ENCODE results near the gene MED22. TPM values are rescaled to one million over a fixed set of nuclear protein-coding genes. Genes with fewer than 3 reads are reported as not detected.
A peak's percentile ranks its signal among the peaks of the same experiment; 100 is the strongest.
"Not testable (repeated sequence)": the region's sequence is repeated elsewhere in the genome, so short reads cannot be mapped to it uniquely, and the experiment has no call there.

Gene MED22
- total and polyA plus RNA-seq, 2 experiments from 2014 or later: 20.9 to 85.7 TPM

GRCh38 chr9:133331221-133331620 is 16.7 kb downstream of the MED22 start:
- peaks cover 9% of the 10 kb centered on the region for H3K4me1 ChIP-seq (ENCODE audit: insufficient read depth)
- no peak for ATAC-seq
- peaks cover 10% of the 10 kb centered on the region for H3K36me3 ChIP-seq (ENCODE audit: insufficient read depth)
- H3K36me3 Mint-ChIP-seq (ENCODE audit: low read depth): peaks cover 66% of the 10 kb centered on the region
- H3K79me2 ChIP-seq (replicated peaks; ENCODE audit: insufficient read depth): peaks cover 19% of the 10 kb centered on the region
- peaks cover 25% of the 10 kb centered on the region for H3K27me3 Mint-ChIP-seq (ENCODE audit: insufficient read depth, low read depth, poor library complexity)
- no peak for TF ChIP-seq EZH2phosphoT487 (IDR thresholded peaks at IDR 0.05; ENCODE audit: unreplicated experiment)
- no peak for TF ChIP-seq JUNB (IDR thresholded peaks at IDR 0.05; ENCODE audit: unreplicated experiment)
- no peak for TF ChIP-seq ETS1 (IDR thresholded peaks at IDR 0.05)
- no peak overlapping the region for H3K4me3 ChIP-seq
- H2AFZ ChIP-seq: no peak overlapping the region
- H3K27ac ChIP-seq (ENCODE audit: low read depth): no peak overlapping the region
- DNase-seq (ENCODE audit: low spot score): no peak
- H3K4me3 Mint-ChIP-seq: no peak overlapping the region
- H3K9me3 Mint-ChIP-seq: peaks cover 10% of the 10 kb centered on the region; the same call in 2 of the 3 replicates
- H4K20me1 ChIP-seq (replicated peaks; ENCODE audit: insufficient read depth): peaks cover 12% of the 10 kb centered on the region; the same call in 1 of the 2 replicates
- H3K4me1 Mint-ChIP-seq: peaks cover 16% of the 10 kb centered on the region
- H3F3A ChIP-seq (replicated peaks; ENCODE audit: low read depth): peaks cover 24% of the 10 kb centered on the region
- H3K27me3 ChIP-seq (ENCODE audit: insufficient read depth): no peaks in the 10 kb centered on the region
- H3K4me2 ChIP-seq: no peak overlapping the region
- no peaks in the 10 kb centered on the region for H3K9me2 ChIP-seq (ENCODE audit: insufficient read depth)
- no peak overlapping the region for H3K27ac Mint-ChIP-seq

DNA sequence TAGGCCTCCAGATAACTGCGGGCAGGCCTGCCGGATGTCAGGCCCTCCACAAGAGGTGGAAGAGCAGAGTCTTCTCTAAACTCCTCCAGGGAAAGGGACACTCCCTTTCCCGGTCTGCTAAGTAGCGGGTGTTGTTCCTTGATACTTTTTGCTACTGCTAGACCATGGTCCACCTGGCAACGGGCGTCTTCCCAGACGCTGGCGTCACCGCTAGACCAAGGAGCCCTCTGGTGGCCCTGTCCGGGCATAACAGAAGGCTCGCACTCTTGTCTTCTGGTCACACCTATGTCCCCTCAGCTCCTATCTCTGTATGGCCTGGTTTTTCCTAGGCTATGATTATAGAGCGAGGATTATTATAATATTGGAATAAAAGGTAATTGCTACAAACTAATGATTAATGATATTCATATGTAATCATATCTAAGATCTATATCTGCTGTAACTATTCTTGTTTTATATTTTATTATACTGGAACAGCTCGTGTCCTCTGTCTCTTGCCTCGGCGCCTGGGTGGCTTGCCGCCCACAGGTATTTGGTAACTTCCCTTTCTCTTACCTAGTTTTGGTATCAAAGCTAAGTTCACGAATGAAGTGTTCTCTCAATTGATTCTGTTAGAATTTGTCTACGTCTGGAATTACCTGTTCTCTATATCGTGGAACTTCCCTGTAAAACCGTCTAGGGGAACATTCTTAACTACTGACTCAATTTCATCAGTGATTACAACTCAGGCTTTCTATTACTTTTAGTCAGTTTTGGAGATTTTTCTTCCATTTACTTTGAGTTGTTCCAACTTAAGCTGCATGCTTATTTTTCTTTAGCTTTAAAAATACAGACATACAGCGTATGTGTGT is 18.4 kb downstream of the MED22 start:
- ATAC-seq; H3K27ac Mint-ChIP-seq; H3K9me2 ChIP-seq (ENCODE audit: insufficient read depth); H3K79me2 ChIP-seq (replicated peaks; ENCODE audit: insufficient read depth); H3K4me3 Mint-ChIP-seq; H3K4me3 ChIP-seq; H3K4me1 Mint-ChIP-seq; H3K4me1 ChIP-seq (ENCODE audit: insufficient read depth); H2AFZ ChIP-seq; H3K4me2 ChIP-seq; H3K36me3 ChIP-seq (ENCODE audit: insufficient read depth); H3K27me3 ChIP-seq (ENCODE audit: insufficient read depth): not testable (repeated sequence)
- peak; percentile 64 to 65 for TF ChIP-seq CTCF (conservative IDR thresholded peaks at IDR 0.05; ENCODE audit: low read depth in 2 of 2)
- peak; percentile 73 for TF ChIP-seq CREB1 (CRISPR knock-in tag; IDR thresholded peaks at IDR 0.05; ENCODE audit: low read depth)
- Mint-ChIP-seq H3K9me3 (peaks cover 21% of the 10 kb centered on the region), H3K27me3 (ENCODE audit: insufficient read depth, low read depth, poor library complexity) (peaks cover 16% of the 10 kb centered on the region), H3K36me3 (ENCODE audit: low read depth) (peaks cover 53% of the 10 kb centered on the region)
- Histone ChIP-seq H4K20me1 (replicated peaks; ENCODE audit: insufficient read depth) (peaks cover 12% of the 10 kb centered on the region; the same call in 1 of the 2 replicates), H3K27ac (ENCODE audit: low read depth) (peak overlapping the region; percentile 46; the same call in 1 of the 2 replicates), H3F3A (replicated peaks; ENCODE audit: low read depth) (peaks cover 19% of the 10 kb centered on the region)
- DNase-seq (ENCODE audit: low spot score): peak; percentile 34
